ENCODE measurements around the gene CNDP1.

Gene CNDP1

DNA sequence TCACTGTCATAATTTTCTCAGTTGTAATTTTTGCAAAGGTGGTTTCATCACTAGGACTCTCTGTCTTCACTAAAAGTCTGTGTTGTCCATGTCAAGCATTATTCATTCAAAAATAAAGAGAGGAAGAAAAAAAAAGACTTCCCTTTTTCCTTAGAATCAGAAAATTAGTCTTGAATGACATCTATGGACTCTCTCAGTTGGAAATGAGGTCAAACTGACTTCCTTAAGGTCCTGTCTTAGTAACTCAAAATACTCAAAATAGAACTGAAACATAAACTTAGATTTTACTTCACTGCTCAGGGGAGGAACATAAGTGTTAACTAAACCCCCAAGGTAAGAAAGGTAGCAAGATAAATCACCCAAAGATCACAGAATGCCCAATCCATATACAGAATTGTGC, 61.1 kb downstream of the CNDP1 start:
- H3K9me3 ChIP-seq (ENCODE audit: severe bottlenecking), result no peaks in the 10 kb centered on the region
- no peak overlapping the region for H3K27ac ChIP-seq
- no peak for TF ChIP-seq CTCF (IDR thresholded peaks at IDR 0.05; ENCODE audit: low read depth, low read length)
- peaks cover 19% of the 10 kb centered on the region for H3K36me3 ChIP-seq
- no peak for DNase-seq
- no peak overlapping the region for H3K4me3 ChIP-seq (ENCODE audit: low read depth, low read length)
- no peaks in the 10 kb centered on the region for H3K27me3 ChIP-seq (ENCODE audit: insufficient read depth, low read depth, severe bottlenecking)

DNA sequence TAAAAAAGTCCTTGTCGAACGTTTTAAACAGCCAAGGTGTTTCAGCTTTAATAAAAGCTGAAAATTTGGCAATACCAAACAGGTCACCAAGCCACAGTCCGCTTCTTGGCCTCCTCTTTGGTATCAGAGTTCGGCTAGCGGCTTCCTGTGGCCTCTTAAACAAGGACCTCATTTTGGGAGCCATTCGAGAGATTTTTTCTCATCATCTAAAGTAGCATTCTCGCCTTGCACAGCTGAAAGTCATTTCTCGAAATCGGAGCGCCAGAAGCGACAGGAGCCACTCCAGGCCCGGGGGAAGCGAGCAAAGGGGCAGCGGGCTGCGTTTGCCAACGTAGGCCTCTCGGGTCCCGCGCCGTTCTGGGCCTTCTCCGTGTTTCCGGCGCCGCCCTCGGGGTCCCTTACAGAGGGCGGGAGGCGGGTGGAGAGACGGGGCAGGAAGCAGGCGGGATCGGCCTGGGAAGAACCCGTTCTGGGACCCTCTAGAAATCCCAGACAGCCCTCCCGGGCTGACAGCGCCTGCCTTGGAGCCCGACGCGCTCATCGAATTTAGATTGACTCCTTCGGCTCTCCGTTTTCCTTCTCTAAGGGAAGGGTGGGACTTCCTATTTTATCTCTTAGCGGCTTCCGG, 62.8 kb downstream of the CNDP1 start:
- Histone ChIP-seq H3K4me3 (ENCODE audit: low read depth, low read length) (peak overlapping the region; percentile 95), H3K36me3 (peaks cover 19% of the 10 kb centered on the region), H3K9me3 (ENCODE audit: severe bottlenecking) (no peaks in the 10 kb centered on the region), H3K27me3 (ENCODE audit: insufficient read depth, low read depth, severe bottlenecking) (no peaks in the 10 kb centered on the region), H3K27ac (peak overlapping the region; percentile 94)
- DNase-seq, result peak; percentile 64
- no peak for TF ChIP-seq CTCF (IDR thresholded peaks at IDR 0.05; ENCODE audit: low read depth, low read length)

DNA sequence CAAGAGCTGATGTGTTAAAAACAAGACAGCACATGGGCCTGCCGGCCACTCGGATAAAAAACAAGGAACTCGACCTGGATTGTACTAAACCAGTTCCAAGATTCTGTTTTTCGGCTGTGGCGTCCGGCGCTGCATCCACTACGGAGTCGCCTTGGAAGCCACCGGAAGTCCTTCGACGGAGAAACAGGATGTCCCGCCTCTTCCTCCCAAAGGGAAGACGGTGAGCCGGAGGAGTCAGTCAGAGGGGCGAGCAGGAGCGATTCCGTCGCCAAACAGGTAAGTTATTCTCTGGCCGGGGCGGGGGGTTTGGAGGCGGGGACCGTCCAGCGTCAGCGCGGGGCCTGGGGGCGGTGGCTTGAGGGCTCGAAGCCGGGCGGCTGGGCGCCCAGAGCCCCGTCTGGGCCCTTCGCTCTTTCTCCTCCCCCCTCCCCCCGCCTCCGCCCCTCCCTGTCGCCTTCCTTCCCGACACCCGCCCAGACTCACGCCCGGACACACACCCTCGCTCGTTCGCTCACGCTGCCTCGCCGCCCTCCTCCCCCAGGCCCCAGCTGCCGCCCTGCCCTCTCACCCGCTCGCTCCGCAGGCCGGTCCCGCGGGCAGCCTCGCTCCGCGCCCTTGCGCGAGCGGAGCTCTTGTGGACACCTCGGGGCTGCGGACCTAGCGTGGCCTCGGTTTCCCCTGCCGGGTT, 63.5 kb downstream of the CNDP1 start, which contains the start of gene ZNF407:
Gene ZNF407, plus strand, starts transcription at position 209 of the 688 bp plus-strand sequence. CDS start 33,150 bp downstream, outside the sequence.
- H3K4me3 ChIP-seq (ENCODE audit: low read depth, low read length), result peak within 1 kb of the TSS; percentile 95
- no peak for TF ChIP-seq CTCF (IDR thresholded peaks at IDR 0.05; ENCODE audit: low read depth, low read length)
- H3K27me3 ChIP-seq (ENCODE audit: insufficient read depth, low read depth, severe bottlenecking), result no peaks in the 10 kb centered on the region
- peak; percentile 97 for DNase-seq
- H3K36me3 ChIP-seq, result peaks cover 19% of the 10 kb centered on the region
- peak within 1 kb of the TSS; percentile 94 for H3K27ac ChIP-seq
- no peaks in the 10 kb centered on the region for H3K9me3 ChIP-seq (ENCODE audit: severe bottlenecking)

GRCh38 chr18:74598350-74599001, 64.2 kb downstream of the CNDP1 start:
- H3K27me3 ChIP-seq (ENCODE audit: insufficient read depth, low read depth, severe bottlenecking), result no peaks in the 10 kb centered on the region
- H3K4me3 ChIP-seq (ENCODE audit: low read depth, low read length), result peak overlapping the region; percentile 95
- peaks cover 13% of the 10 kb centered on the region for H3K36me3 ChIP-seq
- DNase-seq, result peak; percentile 83
- peak overlapping the region; percentile 94 for H3K27ac ChIP-seq
- TF ChIP-seq CTCF (IDR thresholded peaks at IDR 0.05; ENCODE audit: low read depth, low read length), result peak; percentile 41; the same call in 1 of the 2 replicates
- no peaks in the 10 kb centered on the region for H3K9me3 ChIP-seq (ENCODE audit: severe bottlenecking)

- H3K9me3 ChIP-seq (ENCODE audit: severe bottlenecking), result no peaks in the 10 kb centered on the region
- TF ChIP-seq CTCF (IDR thresholded peaks at IDR 0.05; ENCODE audit: low read depth, low read length), result no peak
- H3K27ac ChIP-seq, result no peak overlapping the region
- H3K4me3 ChIP-seq (ENCODE audit: low read depth, low read length), result no peak overlapping the region
- no peaks in the 10 kb centered on the region for H3K36me3 ChIP-seq
- no peak for DNase-seq
- no peaks in the 10 kb centered on the region for H3K27me3 ChIP-seq (ENCODE audit: insufficient read depth, low read depth, severe bottlenecking)
These were observed 70.1 kb downstream of the CNDP1 start for GRCh38 chr18:74604361-74604760.

Data from WERI-Rb-1 (cell line).